TTC549 (cell line): ENCODE results near the gene PLPP2.

ENCODE experiments used
- FAIRE-seq: peaks from 2 replicates; lab custom pipeline; 2012; peaks lifted over from hg19 to GRCh38; lab: Jason Lieb, UNC

PLPP2 gene

GRCh38 chr19:313988-314815 is 23.0 kb upstream of the PLPP2 start:
- no peak for FAIRE-seq

DNA sequence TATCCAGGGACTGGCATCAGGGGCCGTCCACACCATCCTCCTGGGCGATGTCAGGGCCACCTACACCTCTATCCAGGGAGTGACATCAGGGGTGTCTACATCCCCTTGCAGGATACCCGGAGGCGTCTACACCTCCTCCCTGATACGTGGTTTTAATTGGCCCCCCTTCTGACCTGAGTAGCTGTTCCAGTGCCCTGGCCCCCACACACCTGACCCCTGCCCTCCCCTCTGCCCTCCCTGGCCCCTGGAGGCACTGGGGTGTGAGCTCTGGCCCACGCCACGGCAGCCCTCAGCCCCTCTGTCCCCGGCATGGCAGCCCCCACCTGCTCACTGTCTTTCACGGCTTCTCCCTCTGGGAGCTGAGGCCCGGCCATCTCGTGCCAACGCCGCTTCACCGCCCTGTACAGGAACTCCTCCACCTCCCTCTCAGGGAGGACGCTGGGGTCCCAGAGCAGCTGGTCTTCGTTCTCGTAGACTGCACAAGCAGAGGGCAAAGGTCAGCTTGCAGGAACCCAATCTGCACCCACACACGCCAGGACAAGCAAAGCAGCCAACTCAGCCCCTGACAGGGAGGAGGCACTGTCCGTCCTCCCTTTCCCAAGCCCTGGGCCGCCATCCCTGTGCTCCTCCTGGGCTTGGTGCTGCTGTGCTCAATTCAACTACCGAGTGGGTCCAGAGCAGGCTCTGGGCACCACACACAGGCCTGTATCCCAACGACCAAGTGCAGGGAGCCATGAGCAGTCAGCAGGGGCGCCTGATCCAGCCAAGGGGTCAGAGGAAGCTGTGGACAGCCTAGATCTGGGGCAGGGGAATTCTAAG is 22.2 kb upstream of the PLPP2 start:
- FAIRE-seq, result no peak

DNA sequence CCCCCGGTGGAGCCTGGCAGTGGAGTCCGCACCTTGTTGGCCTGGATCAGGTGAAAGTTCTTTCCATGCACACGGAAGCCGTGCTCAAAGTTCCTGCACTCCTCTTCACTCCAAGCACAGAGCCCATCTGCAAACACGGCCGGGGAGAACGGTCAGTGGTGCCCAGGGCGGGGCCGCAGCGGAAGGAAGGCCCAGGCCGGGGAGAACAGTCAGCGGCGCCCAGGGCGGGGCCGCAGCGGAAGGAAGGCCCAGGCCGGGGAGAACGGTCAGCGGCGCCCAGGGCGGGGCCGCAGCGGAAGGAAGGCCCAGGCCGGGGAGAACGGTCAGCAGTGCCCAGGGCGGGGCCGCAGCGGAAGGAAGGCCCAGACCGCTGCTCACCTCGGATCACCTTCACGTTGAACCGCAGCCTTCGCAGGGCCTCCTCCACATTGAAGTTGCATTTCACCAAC is 20.6 kb upstream of the PLPP2 start:
- FAIRE-seq, result no peak

DNA sequence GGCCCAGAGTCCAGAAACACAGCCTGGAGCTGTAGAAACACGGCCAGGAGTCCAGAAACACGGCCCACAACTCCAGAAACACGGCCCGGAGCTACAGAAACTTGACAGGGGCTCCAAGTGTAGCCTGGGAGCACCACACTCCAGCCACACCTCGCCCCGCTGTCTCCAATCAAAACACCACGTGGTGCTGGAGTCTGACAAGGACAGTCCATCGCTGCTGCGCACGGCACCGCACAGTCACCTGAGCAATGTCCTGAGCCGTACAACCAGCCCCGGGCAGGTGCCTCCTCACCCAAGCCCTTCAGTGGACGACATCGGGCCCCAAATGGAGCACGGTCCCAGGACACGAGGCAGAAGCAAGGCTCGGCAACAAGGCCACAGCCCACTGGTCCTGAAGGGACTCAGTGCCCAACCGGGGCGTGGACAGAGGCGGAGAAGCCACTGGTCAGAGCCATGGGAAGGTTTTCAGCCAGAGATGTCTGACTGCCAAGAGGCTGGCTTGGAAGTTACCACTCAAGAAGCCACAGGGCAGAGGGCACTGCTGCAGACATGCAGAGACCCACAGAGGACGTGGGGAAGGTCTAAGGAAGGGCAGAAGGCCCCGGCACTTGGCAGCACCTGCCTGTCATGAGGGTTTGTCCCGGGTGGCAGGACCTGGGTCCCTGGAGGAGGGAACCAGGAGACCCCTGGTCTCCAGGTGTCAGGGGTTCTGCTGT is 19.7 kb upstream of the PLPP2 start:
- FAIRE-seq, result no peak

DNA sequence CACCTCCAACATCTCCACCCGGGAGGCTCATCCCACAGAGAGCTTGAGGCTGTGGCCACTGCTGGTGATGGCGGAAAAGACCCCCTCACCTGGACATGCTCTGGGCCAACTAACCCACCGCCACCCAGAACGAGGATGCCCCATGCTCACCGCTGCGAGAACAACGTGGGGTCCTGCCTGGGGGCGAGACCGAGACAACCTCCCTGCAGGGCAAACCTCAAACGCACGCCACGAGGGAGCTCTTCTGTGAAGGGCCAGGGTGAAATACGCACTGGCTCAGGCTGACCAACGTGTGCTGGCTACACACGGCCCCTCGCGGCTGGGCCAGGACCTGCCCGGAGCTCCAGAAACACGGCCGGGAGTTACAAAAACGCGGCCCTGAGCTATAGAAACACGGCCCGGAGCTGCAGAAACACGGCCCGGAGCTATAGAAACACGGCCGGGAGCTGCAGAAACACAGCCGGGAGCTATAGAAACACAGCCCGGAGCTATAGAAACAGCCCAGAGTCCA is 19.0 kb upstream of the PLPP2 start:
- FAIRE-seq, result no peak

DNA sequence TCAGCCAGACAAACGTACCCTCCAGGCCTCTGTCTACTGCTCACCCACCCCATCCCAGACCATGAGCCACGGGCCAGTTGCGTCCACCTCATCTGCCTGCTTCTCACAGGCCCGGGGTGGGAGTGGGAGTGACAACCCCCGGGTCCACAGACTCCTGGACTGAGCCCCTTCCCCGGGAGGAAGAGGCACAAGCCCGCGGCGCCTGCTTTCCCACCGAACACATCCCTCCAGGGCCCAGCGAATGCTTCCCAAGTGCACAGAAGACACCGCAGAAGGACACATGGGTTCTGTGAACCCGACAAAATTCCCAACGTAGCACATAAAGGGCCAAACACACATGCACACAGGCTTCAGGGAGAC is 18.0 kb upstream of the PLPP2 start:
- no peak for FAIRE-seq

DNA sequence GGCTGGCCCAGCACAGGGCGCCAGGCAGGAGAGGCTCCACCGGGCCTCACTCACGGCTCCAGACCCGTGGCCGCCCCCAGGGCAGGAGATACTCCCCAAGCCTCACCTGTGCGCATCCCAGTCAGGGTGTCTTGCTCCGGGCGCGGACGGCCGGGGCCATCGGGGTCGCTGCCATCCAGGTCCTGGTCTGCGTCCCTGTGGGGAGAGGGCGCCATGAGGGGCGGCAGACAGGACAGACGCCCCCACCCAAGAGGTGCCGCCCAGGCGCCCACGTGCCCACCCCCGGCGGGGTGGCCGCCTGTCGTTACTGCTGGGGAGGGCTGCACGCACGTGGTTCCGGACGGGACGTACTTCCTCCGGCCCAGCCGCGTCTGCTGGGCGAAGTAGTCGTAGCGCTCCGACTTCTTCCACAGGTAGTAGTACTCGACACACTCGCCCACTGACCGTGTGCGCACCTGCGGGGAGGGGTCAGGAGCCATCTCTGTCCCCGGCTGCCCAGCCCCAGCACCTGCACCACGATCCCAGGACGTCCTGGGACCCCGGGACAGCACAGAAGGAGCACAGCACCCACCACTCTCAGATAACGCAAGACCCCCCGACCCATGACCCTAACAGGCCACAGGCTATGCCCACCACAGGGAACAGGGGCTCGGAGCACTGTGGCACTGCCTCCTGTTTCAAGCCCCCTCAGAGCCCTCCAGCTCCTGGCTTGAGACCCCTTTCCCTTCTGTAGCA is 17.4 kb upstream of the PLPP2 start:
- FAIRE-seq, result no peak

DNA sequence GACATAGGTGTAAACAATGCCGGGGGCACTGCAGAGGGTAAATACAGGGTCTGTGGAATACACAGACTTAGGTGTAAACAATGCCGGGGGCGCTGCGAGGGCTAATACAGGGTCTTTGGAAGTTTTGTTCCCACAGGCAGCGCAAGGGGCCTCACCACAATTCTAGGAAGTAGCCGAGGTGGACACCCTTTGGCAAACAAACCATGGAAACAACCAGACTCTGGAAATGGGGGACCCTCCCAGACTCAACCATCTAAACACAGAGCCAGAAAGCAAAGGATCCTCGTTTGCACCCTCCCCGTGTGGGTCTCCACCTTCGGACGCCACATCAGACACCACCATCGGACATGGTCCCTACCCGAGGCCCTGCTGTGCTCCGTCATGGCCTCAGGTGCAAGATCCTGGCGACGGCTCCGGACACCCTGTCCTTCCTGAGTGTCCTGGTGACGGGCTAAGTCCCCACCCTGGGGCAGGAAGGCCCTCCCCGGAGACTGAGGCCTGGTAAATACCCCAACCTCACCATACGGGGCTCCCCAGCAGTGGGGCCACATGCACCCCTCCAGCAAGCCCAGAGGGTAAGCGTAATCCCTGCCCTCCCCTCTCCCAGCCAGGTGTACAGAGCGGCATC is 16.7 kb upstream of the PLPP2 start:
- no peak for FAIRE-seq

DNA sequence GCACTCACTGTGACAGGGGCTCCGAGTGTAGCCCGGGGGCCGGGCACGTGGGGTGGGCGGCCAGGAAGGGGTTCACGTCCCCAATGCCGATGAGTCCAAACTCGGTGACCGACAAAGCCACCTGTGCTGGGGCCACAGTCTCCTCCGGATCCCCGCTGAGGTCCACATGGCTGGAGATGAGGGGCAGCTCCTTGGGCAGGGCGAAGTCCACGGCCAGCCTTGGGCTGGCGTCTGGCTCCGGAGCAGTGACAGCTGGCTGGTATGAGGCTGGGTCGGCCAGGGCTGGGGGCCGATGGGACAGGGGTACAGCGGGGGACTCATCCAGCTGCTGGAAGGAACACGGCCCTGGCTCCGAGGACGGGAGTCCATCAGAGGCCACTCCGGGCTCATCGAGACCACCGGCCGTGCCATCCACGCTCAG is 15.9 kb upstream of the PLPP2 start:
- no peak for FAIRE-seq

- no peak for FAIRE-seq
Observed at GRCh38 chr19:306151-306900, 15.1 kb upstream of the PLPP2 start.

DNA sequence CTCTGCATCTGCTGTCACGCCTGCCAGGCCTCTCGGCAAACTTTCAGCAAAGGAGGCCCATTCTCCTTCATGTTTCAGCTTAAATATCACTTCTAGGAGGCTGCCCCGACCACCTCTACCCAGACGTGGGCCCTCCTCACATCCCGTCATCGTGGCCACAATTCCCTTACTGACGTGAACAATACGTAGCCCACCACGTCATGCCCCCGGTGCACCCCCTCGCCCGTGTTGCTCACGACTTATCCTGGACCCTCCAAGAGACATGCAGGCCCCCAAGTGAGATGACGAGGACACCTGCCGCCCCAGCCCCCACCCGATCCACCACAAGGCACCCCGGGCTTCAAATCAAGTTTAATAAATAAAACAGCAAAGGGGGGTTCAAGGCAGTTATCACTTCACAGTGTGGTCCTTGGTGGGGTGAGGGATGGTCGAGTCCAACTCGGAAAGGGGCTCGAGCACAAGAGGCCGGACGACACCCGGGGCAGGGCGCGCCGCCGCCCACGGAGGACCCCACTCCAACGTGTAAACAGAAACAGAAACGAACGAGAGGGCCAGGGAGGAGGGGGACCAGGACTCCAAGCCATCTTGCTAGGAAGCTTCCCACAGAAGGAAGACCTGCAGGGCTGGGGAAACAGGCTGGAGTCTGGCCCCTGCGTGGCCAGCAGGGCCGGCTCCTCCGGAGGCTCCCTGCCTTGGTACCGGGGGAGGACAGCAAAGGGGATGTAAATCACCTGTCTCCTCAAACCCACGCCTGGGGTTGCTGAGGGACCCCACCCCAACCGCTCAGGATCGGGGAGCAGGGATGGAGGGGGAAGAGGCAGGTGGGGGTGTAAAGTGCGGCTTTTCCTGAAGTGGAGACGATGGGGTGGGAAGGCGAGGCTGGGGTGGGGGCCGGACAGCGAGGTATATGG is 14.3 kb upstream of the PLPP2 start:
- FAIRE-seq, result no peak

DNA sequence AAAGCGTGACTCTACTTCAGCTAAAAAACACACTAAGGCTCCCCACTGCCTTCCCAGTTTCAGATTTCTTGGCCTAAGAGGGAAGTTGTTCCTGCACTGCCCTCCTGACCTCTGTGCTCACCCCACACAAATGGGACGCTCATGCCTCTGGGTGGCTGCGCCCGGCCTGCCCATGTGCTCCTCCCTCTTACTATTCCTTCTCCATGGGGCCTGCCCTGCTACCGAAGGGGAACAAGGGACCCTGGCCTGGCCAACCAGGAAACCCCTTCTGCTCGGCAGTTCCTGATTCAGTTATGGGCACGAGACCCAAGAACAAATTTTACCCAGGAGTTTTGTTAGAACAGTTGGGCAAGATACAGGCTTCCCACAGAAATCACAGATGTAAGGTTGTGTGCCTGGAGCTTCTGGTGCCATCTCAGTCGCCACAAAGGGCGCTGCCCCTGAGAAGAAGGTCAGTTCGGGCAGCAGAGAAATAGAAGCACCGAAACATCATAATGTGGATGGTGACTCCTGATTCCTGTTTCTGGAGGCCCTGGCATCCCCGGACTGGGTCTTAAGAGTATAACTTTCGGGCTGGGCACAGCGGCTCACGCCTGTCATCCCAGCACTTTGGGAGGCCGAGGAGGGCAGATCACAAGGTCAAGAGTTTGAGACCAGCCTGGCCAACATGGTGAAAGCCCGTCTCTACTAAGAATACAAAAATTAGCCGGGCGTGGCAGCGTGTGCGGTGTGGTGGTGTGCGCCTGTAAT is 5.4 kb upstream of the PLPP2 start:
- no peak for FAIRE-seq

DNA sequence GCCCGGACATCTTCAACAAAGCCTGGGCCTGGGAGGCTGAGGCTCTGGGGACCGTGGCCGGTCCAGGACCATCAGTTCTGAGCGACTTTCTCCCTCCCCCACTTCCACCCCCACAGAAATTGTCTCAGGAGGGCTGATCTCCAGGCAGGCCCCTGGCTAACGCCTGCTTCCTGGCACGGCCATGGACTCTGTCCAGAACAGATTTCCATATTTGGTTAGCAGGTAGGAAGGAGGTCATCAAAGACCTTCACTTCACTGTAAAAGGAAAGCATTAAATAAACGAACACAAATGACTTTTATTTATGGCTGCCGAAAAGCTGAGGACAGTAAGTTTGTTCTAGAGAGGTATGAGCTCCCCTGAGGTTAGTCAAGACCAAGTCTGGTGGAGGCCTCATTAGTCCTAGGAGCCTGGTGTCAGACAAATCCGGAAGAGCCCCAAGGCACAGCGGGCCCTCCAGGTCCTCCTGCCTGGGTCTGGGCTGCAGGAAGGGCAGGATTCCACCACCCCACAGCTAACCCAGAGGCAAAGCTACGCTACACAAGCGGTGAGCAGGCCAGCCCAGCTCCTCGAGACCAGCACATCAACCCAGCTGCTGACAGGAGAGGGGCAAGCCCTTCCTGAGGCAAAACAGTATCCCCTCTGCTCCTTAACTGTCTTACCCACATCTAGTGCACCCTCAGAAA is 4.6 kb upstream of the PLPP2 start:
- FAIRE-seq, result no peak

- no peak for FAIRE-seq
Observed at GRCh38 chr19:294946-295686, 3.9 kb upstream of the PLPP2 start.

- no peak for FAIRE-seq
Observed at GRCh38 chr19:294341-294945, 3.2 kb upstream of the PLPP2 start.

DNA sequence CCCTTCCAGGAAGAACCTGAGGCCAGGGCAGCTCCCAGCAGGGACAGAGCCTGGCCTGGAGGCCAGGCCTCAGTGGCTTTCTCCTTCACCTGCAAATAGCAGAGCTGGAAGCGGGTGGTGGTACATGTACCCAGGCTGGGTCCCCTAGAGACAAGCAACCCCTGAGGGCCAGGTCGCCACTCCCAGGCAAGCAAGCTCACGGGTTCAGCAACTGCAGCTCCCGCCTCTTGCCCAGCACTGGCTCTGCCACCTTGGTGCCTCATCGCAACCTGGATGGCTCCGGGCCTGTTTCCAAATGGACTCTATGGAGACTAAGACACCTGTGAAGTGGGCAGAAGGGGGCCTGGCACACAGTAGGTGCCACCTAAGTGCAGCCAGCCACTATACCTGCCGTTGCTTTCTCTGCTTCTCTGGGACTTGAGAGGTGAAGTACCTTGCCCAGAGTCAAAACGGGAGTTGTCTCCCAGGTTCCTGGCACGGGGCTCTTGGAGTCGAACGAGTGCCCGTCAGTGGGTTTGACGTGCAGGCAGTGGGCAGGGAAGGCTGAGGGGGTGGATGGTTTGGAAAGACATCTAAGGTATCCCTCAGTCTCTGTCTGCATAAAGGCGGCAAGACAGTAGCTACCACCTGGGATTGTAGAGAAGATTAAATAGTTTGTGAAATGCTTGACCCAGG is 2.4 kb upstream of the PLPP2 start:
- FAIRE-seq, result no peak

DNA sequence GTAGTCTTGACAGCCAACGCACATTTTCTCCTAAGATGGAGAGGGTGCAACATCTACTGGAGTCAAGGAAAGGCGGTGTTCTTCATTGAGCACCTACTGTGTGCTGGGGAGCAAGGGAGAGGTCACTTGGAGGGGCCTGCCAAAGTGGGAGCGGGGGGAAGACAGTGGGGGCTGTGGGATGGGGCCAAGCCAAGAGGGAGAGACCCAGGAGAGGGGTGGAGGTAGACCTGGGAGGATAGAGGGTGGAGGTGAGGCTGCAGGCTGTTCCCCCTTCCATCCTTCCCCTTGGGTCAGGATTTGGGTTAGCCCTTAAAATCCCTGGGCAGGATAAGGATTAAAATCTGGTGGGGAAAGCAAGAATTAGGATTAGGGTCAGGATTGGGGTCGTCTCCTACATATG is 1.7 kb upstream of the PLPP2 start:
- FAIRE-seq, result no peak
